ENCODE results near the gene GPR6.

Gene GPR6

DNA sequence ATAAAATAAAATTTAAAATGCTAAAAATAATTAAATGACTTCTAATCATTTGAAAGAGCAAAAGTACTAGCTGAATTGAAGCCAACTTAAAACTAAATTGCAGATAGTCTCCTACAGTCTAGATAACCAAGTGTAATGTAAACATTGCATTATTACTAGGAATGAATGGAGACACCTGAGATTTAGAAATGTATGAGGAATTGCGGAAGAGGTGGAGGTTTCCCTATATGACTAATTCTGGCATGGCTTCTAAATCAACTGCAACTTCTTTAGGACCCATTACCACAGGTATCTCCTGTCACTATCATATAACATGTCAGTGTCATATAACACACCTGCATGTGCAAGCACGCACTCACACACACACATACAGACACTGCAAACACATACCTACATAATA, 13.2 kb upstream of the GPR6 start:
- Histone ChIP-seq H2BK5ac (ENCODE audit: low read length) (no peak overlapping the region), H3K4me1 (ENCODE audit: control insufficient read depth in 2 of 2, insufficient read depth in 1 of 2, low read depth in 1 of 2, low read length in 2 of 2) (peaks cover 0 to 3% of the 10 kb centered on the region in 2 donors), H3K23ac (ENCODE audit: low read depth, low read length, poor library complexity) (no peak overlapping the region), H3K9me3 (replicated peaks in 1 of 2; ENCODE audit: control insufficient read depth in 2 of 2, insufficient read depth in 1 of 2, low read depth in 1 of 2, low read length in 2 of 2) (peaks cover 0 to 2% of the 10 kb centered on the region in 2 donors), H3K4me2 (ENCODE audit: insufficient read depth, low read length, poor library complexity, severe bottlenecking) (no peak overlapping the region), H2BK120ac (ENCODE audit: low read depth, low read length) (no peak overlapping the region), H2AFZ (ENCODE audit: low read length) (no peak overlapping the region), H3K36me3 (replicated peaks in 1 of 2; ENCODE audit: control insufficient read depth in 2 of 2, insufficient read depth in 2 of 2, low read length in 2 of 2) (no peaks in the 10 kb centered on the region), H3K79me1 (ENCODE audit: low read depth, low read length) (no peaks in the 10 kb centered on the region), H2BK12ac (ENCODE audit: low read length) (no peak overlapping the region), H2BK15ac (ENCODE audit: low read length) (no peak overlapping the region), H3K18ac (ENCODE audit: low read length) (no peak overlapping the region), H4K91ac (ENCODE audit: low read depth, low read length, poor library complexity) (no peak overlapping the region), H3K27me3 (ENCODE audit: control insufficient read depth in 3 of 3, insufficient read depth in 3 of 3, low read depth in 1 of 3, low read length in 3 of 3) (peaks cover 0 to 5% (median 0%) of the 10 kb centered on the region in 3 experiments), H3K4me3 (ENCODE audit: low read length in 2 of 2) (no peak overlapping the region), H3K14ac (ENCODE audit: low read length) (no peak overlapping the region), H4K8ac (ENCODE audit: low read depth, low read length) (no peak overlapping the region), H3K9ac (ENCODE audit: low read depth, low read length, poor library complexity) (no peak overlapping the region), H3K4ac (ENCODE audit: low read length) (no peak overlapping the region), H3K27ac (replicated peaks; ENCODE audit: low read length) (no peak overlapping the region), H2AK5ac (ENCODE audit: low read depth, low read length) (no peak overlapping the region)
- WGBS, 2 donors (ENCODE audit: extremely low coverage in 2 of 2, insufficient read length in 2 of 2, insufficient replicate concordance in 1 of 2): no CpG with 5 or more reads among the region's 2 CpGs
- no peak for DNase-seq (ENCODE audit: low spot score)

GRCh38 chr6:109966299-109966698, 11.8 kb upstream of the GPR6 start:
- H3K36me3 ChIP-seq (replicated peaks in 1 of 2; ENCODE audit: control insufficient read depth in 2 of 2, insufficient read depth in 2 of 2, low read length in 2 of 2): no peaks in the 10 kb centered on the region
- H2BK120ac ChIP-seq (ENCODE audit: low read depth, low read length): no peak overlapping the region
- no peak overlapping the region for H2BK5ac ChIP-seq (ENCODE audit: low read length)
- peaks cover 0 to 2% of the 10 kb centered on the region in 2 donors for H3K9me3 ChIP-seq (replicated peaks in 1 of 2; ENCODE audit: control insufficient read depth in 2 of 2, insufficient read depth in 1 of 2, low read depth in 1 of 2, low read length in 2 of 2)
- DNase-seq (ENCODE audit: low spot score): no peak
- no peak overlapping the region for H4K91ac ChIP-seq (ENCODE audit: low read depth, low read length, poor library complexity)
- H3K18ac ChIP-seq (ENCODE audit: low read length): no peak overlapping the region
- no peak overlapping the region for H3K4me2 ChIP-seq (ENCODE audit: insufficient read depth, low read length, poor library complexity, severe bottlenecking)
- H3K14ac ChIP-seq (ENCODE audit: low read length): no peak overlapping the region
- no peaks in the 10 kb centered on the region for H3K79me1 ChIP-seq (ENCODE audit: low read depth, low read length)
- H3K27ac ChIP-seq (replicated peaks; ENCODE audit: low read length): no peak overlapping the region
- peaks cover 0 to 3% of the 10 kb centered on the region in 2 donors for H3K4me1 ChIP-seq (ENCODE audit: control insufficient read depth in 2 of 2, insufficient read depth in 1 of 2, low read depth in 1 of 2, low read length in 2 of 2)
- no CpG with 5 or more reads among the region's 1 CpG for WGBS, 2 donors (ENCODE audit: extremely low coverage in 2 of 2, insufficient read length in 2 of 2, insufficient replicate concordance in 1 of 2)
- no peak overlapping the region for H3K4me3 ChIP-seq (ENCODE audit: low read length in 2 of 2)
- no peak overlapping the region for H2AFZ ChIP-seq (ENCODE audit: low read length)
- no peak overlapping the region for H2BK15ac ChIP-seq (ENCODE audit: low read length)
- no peak overlapping the region for H3K9ac ChIP-seq (ENCODE audit: low read depth, low read length, poor library complexity)
- no peak overlapping the region for H3K23ac ChIP-seq (ENCODE audit: low read depth, low read length, poor library complexity)
- no peak overlapping the region for H4K8ac ChIP-seq (ENCODE audit: low read depth, low read length)
- H3K27me3 ChIP-seq (ENCODE audit: control insufficient read depth in 3 of 3, insufficient read depth in 3 of 3, low read depth in 1 of 3, low read length in 3 of 3): peaks cover 0 to 10% (median 0%) of the 10 kb centered on the region in 3 experiments
- H3K4ac ChIP-seq (ENCODE audit: low read length): no peak overlapping the region
- H2BK12ac ChIP-seq (ENCODE audit: low read length): no peak overlapping the region
- no peak overlapping the region for H2AK5ac ChIP-seq (ENCODE audit: low read depth, low read length)

- Histone ChIP-seq H3K9ac (ENCODE audit: low read depth, low read length, poor library complexity) (no peak overlapping the region), H2AFZ (ENCODE audit: low read length) (peak overlapping the region; percentile 63), H3K9me3 (replicated peaks in 1 of 2; ENCODE audit: control insufficient read depth in 2 of 2, insufficient read depth in 1 of 2, low read depth in 1 of 2, low read length in 2 of 2) (peaks cover 0 to 2% of the 10 kb centered on the region in 2 donors), H3K4me1 (ENCODE audit: control insufficient read depth in 2 of 2, insufficient read depth in 1 of 2, low read depth in 1 of 2, low read length in 2 of 2) (peaks cover 3 to 9% of the 10 kb centered on the region in 2 donors), H2BK120ac (ENCODE audit: low read depth, low read length) (no peak overlapping the region), H3K4me3 (ENCODE audit: low read length in 2 of 2) (peak overlapping the region in 1 of 2 donors; percentile 76), H2BK12ac (ENCODE audit: low read length) (no peak overlapping the region), H4K91ac (ENCODE audit: low read depth, low read length, poor library complexity) (no peak overlapping the region), H3K14ac (ENCODE audit: low read length) (no peak overlapping the region), H3K79me1 (ENCODE audit: low read depth, low read length) (no peaks in the 10 kb centered on the region), H3K23ac (ENCODE audit: low read depth, low read length, poor library complexity) (peak overlapping the region; percentile 69), H3K36me3 (replicated peaks in 1 of 2; ENCODE audit: control insufficient read depth in 2 of 2, insufficient read depth in 2 of 2, low read length in 2 of 2) (no peaks in the 10 kb centered on the region), H3K27me3 (ENCODE audit: control insufficient read depth in 3 of 3, insufficient read depth in 3 of 3, low read depth in 1 of 3, low read length in 3 of 3) (peaks cover 10 to 41% (median 19%) of the 10 kb centered on the region in 3 experiments), H2BK15ac (ENCODE audit: low read length) (no peak overlapping the region), H4K8ac (ENCODE audit: low read depth, low read length) (no peak overlapping the region), H2BK5ac (ENCODE audit: low read length) (no peak overlapping the region), H3K18ac (ENCODE audit: low read length) (no peak overlapping the region), H3K4ac (ENCODE audit: low read length) (no peak overlapping the region), H3K27ac (replicated peaks; ENCODE audit: low read length) (no peak overlapping the region), H3K4me2 (ENCODE audit: insufficient read depth, low read length, poor library complexity, severe bottlenecking) (peak overlapping the region; percentile 86), H2AK5ac (ENCODE audit: low read depth, low read length) (no peak overlapping the region)
- DNase-seq (ENCODE audit: low spot score): no peak
- no CpG with 5 or more reads among the region's 9 CpGs for WGBS, 2 donors (ENCODE audit: extremely low coverage in 2 of 2, insufficient read length in 2 of 2, insufficient replicate concordance in 1 of 2)
Measured at GRCh38 chr6:109977791-109978173, 329 bp upstream of the GPR6 start.

DNA sequence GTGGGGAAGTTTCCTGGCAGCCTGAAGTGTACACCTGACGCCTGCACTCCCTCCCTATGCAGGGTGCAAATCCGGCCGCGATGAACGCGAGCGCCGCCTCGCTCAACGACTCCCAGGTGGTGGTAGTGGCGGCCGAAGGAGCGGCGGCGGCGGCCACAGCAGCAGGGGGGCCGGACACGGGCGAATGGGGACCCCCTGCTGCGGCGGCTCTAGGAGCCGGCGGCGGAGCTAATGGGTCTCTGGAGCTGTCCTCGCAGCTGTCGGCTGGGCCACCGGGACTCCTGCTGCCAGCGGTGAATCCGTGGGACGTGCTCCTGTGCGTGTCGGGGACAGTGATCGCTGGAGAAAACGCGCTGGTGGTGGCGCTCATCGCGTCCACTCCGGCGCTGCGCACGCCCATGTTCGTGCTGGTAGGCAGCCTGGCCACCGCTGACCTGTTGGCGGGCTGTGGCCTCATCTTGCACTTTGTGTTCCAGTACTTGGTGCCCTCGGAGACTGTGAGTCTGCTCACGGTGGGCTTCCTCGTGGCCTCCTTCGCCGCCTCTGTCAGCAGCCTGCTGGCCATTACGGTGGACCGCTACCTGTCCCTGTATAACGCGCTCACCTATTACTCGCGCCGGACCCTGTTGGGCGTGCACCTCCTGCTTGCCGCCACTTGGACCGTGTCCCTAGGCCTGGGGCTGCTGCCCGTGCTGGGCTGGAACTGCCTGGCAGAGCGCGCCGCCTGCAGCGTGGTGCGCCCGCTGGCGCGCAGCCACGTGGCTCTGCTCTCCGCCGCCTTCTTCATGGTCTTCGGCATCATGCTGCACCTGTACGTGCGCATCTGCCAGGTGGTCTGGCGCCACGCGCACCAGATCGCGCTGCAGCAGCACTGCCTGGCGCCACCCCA, 1.2 kb downstream of the GPR6 start:
- no peak overlapping the region for H3K4ac ChIP-seq (ENCODE audit: low read length)
- no peak for DNase-seq (ENCODE audit: low spot score)

More for the DNA sequence above, 1.2 kb downstream of the GPR6 start:
- H2BK12ac ChIP-seq (ENCODE audit: low read length): no peak overlapping the region
- H2BK15ac ChIP-seq (ENCODE audit: low read length): no peak overlapping the region
- no peak overlapping the region for H3K27ac ChIP-seq (replicated peaks; ENCODE audit: low read length)
- H3K27me3 ChIP-seq (ENCODE audit: control insufficient read depth in 3 of 3, insufficient read depth in 3 of 3, low read depth in 1 of 3, low read length in 3 of 3): peaks cover 10 to 38% (median 19%) of the 10 kb centered on the region in 3 experiments
- no CpG with 5 or more reads among the region's 81 CpGs for WGBS, 2 donors (ENCODE audit: extremely low coverage in 2 of 2, insufficient read length in 2 of 2, insufficient replicate concordance in 1 of 2)
- no peaks in the 10 kb centered on the region for H3K79me1 ChIP-seq (ENCODE audit: low read depth, low read length)
- H3K9me3 ChIP-seq (replicated peaks in 1 of 2; ENCODE audit: control insufficient read depth in 2 of 2, insufficient read depth in 1 of 2, low read depth in 1 of 2, low read length in 2 of 2): peaks cover 0 to 2% of the 10 kb centered on the region in 2 donors
- no peak overlapping the region for H2AFZ ChIP-seq (ENCODE audit: low read length)
- H3K36me3 ChIP-seq (replicated peaks in 1 of 2; ENCODE audit: control insufficient read depth in 2 of 2, insufficient read depth in 2 of 2, low read length in 2 of 2): no peaks in the 10 kb centered on the region
- H2BK5ac ChIP-seq (ENCODE audit: low read length): peak overlapping the region; percentile 10
- H3K14ac ChIP-seq (ENCODE audit: low read length): no peak overlapping the region
- peak overlapping the region; percentile 47 for H3K9ac ChIP-seq (ENCODE audit: low read depth, low read length, poor library complexity)
- H4K91ac ChIP-seq (ENCODE audit: low read depth, low read length, poor library complexity): no peak overlapping the region
- peaks cover 3 to 9% of the 10 kb centered on the region in 2 donors for H3K4me1 ChIP-seq (ENCODE audit: control insufficient read depth in 2 of 2, insufficient read depth in 1 of 2, low read depth in 1 of 2, low read length in 2 of 2)
- no peak overlapping the region for H2BK120ac ChIP-seq (ENCODE audit: low read depth, low read length)
- H4K8ac ChIP-seq (ENCODE audit: low read depth, low read length): no peak overlapping the region
- no peak overlapping the region for H3K4me2 ChIP-seq (ENCODE audit: insufficient read depth, low read length, poor library complexity, severe bottlenecking)
- no peak overlapping the region for H2AK5ac ChIP-seq (ENCODE audit: low read depth, low read length)
- H3K23ac ChIP-seq (ENCODE audit: low read depth, low read length, poor library complexity): peak overlapping the region; percentile 92
- no peak overlapping the region for H3K18ac ChIP-seq (ENCODE audit: low read length)
- peak overlapping the region in 1 of 2 donors; percentile 49 for H3K4me3 ChIP-seq (ENCODE audit: low read length in 2 of 2)

Data from neuronal stem cell (in vitro differentiated cells).